HL-60 (cell line): Measurements from ENCODE around the gene SOX21.

ENCODE experiments used
- CTCF ChIP-seq: IDR thresholded peaks from one replicate; pipeline ENCODE4 v1.5.1; 2011; ENCODE audit warnings: low read length, control low read depth, inconsistent platforms; ENCODE audit not compliant: insufficient read depth
- GABPA ChIP-seq: IDR thresholded peaks from 2 replicates; pipeline ENCODE4 v1.6.1; 2012; ENCODE audit warnings: low read depth
- TF ChIP-seq, protein P1 (sequence below): IDR thresholded peaks from 2 replicates; pipeline ENCODE4 v1.6.1; 2012; ENCODE audit warnings: low read depth; ENCODE audit not compliant: insufficient replicate concordance

- no peak for TF ChIP-seq CTCF
- TF ChIP-seq, protein P1, sequence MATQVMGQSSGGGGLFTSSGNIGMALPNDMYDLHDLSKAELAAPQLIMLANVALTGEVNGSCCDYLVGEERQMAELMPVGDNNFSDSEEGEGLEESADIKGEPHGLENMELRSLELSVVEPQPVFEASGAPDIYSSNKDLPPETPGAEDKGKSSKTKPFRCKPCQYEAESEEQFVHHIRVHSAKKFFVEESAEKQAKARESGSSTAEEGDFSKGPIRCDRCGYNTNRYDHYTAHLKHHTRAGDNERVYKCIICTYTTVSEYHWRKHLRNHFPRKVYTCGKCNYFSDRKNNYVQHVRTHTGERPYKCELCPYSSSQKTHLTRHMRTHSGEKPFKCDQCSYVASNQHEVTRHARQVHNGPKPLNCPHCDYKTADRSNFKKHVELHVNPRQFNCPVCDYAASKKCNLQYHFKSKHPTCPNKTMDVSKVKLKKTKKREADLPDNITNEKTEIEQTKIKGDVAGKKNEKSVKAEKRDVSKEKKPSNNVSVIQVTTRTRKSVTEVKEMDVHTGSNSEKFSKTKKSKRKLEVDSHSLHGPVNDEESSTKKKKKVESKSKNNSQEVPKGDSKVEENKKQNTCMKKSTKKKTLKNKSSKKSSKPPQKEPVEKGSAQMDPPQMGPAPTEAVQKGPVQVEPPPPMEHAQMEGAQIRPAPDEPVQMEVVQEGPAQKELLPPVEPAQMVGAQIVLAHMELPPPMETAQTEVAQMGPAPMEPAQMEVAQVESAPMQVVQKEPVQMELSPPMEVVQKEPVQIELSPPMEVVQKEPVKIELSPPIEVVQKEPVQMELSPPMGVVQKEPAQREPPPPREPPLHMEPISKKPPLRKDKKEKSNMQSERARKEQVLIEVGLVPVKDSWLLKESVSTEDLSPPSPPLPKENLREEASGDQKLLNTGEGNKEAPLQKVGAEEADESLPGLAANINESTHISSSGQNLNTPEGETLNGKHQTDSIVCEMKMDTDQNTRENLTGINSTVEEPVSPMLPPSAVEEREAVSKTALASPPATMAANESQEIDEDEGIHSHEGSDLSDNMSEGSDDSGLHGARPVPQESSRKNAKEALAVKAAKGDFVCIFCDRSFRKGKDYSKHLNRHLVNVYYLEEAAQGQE: no peak
- TF ChIP-seq GABPA: no peak
Measured at GRCh38 chr13:94758436-94758960, 46.2 kb upstream of the SOX21 start.
